Coronary artery (tissue), 2 donors: ENCODE results near the gene MACROD1.
"Not testable (repeated sequence)": the region's sequence is repeated elsewhere in the genome, so short reads cannot be mapped to it uniquely, and the experiment has no call there.

ENCODE experiments used
- DNase-seq: peaks from one replicate; pipeline ENCODE4 v3.0.0-alpha.2; 2017; ENCODE audit warnings: low spot score
- H3K27ac ChIP-seq, 2 donors: fragments of 200-600 bp; sonication (generic); one replicate each; pipeline ENCODE4 v1.5.1; 2016 to 2019
- H3K4me3 ChIP-seq: fragments of 200-600 bp; sonication (generic); 2 replicates; pipeline ENCODE4 v1.5.1; 2016; ENCODE audit warnings: mild to moderate bottlenecking, moderate library complexity
- CTCF ChIP-seq: fragments of 200-600 bp; sonication (generic); IDR thresholded peaks from one replicate; pipeline ENCODE4 v1.5.1; 2019; ENCODE audit warnings: antibody characterized with exemption

MACROD1 gene

GRCh38 chr11:64176751-64177150, 10.8 kb upstream of the MACROD1 start:
- DNase-seq = no peak
- H3K4me3 ChIP-seq = no peak overlapping the region
- no peak for TF ChIP-seq CTCF
- no peak overlapping the region for H3K27ac ChIP-seq

- H3K4me3 ChIP-seq = no peak overlapping the region
- no peak for TF ChIP-seq CTCF
- no peak for DNase-seq
- no peak overlapping the region for H3K27ac ChIP-seq
These were observed 7.9 kb upstream of the MACROD1 start for GRCh38 chr11:64173616-64174355.

- Histone ChIP-seq H3K27ac (no peak overlapping the region), H3K4me3 (no peak overlapping the region)
- TF ChIP-seq CTCF = no peak
- DNase-seq = no peak
These were observed 4.5 kb upstream of the MACROD1 start for GRCh38 chr11:64170419-64170818.

- peak overlapping the region; percentile 25 to 78 for H3K27ac ChIP-seq
- peak overlapping the region; percentile 94 for H3K4me3 ChIP-seq
- TF ChIP-seq CTCF = no peak
- DNase-seq = no peak
These were observed 452 bp downstream of the MACROD1 start for GRCh38 chr11:64165481-64165841.

- no peak for TF ChIP-seq CTCF
- no peak for DNase-seq
- Histone ChIP-seq H3K27ac (peak overlapping the region in 1 of 2 donors; percentile 78), H3K4me3 (peak overlapping the region; percentile 94)
These were observed 1.3 kb downstream of the MACROD1 start for GRCh38 chr11:64164392-64165312.

GRCh38 chr11:64163951-64164350, 2.0 kb downstream of the MACROD1 start:
- Histone ChIP-seq H3K4me3 (no peak overlapping the region), H3K27ac (no peak overlapping the region)
- TF ChIP-seq CTCF = no peak
- DNase-seq = no peak

- H3K27ac ChIP-seq, DNase-seq, H3K4me3 ChIP-seq: not testable (repeated sequence)
These were observed 3.1 kb downstream of the MACROD1 start for GRCh38 chr11:64162769-64163168.
